ENCODE measurements around the gene CDK5. TPM values are rescaled to one million over a fixed set of nuclear protein-coding genes. Genes with fewer than 3 reads are reported as not detected.
"Not testable (repeated sequence)": the region's sequence is repeated elsewhere in the genome, so short reads cannot be mapped to it uniquely, and the experiment has no call there.

Gene CDK5
- total and polyA plus RNA-seq, 10 donors = 6.3 to 17.9 (median 9.7) TPM

DNA sequence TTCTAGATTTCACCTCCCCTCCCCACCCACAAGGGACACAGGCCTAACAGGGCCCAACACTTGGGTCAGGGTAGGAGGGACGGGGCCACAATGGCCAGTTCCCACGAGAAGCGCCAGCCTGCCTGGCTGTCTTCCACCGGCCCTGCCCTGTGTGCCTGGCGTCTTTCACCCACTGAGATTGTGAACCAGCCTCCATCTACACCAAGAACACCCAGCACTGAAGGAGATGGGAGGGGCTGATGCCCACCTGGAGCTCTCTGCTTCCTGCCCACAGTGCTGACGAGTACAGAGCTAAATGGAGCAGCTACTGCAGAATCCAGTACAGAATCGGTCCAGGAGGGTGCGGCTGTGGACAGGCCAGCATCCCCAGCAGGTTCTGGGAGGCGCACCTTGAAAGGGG lies 11.7 kb downstream of the CDK5 start:
- TF ChIP-seq, protein P1, sequence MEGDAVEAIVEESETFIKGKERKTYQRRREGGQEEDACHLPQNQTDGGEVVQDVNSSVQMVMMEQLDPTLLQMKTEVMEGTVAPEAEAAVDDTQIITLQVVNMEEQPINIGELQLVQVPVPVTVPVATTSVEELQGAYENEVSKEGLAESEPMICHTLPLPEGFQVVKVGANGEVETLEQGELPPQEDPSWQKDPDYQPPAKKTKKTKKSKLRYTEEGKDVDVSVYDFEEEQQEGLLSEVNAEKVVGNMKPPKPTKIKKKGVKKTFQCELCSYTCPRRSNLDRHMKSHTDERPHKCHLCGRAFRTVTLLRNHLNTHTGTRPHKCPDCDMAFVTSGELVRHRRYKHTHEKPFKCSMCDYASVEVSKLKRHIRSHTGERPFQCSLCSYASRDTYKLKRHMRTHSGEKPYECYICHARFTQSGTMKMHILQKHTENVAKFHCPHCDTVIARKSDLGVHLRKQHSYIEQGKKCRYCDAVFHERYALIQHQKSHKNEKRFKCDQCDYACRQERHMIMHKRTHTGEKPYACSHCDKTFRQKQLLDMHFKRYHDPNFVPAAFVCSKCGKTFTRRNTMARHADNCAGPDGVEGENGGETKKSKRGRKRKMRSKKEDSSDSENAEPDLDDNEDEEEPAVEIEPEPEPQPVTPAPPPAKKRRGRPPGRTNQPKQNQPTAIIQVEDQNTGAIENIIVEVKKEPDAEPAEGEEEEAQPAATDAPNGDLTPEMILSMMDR (IDR thresholded peaks at IDR 0.05 in 8 of 11, conservative IDR thresholded peaks at IDR 0.05 in 3 of 11) = no peak
- TF ChIP-seq POLR2AphosphoS5 (IDR thresholded peaks at IDR 0.05) (no peak), POLR2A (IDR thresholded peaks at IDR 0.05) (no peak)
- Histone ChIP-seq H3K4me1 (peaks cover 0 to 5% (median 3%) of the 10 kb centered on the region in 6 donors), H3K36me3 (peaks cover 0 to 50% (median 16%) of the 10 kb centered on the region in 6 donors), H3K27me3 (replicated peaks in 1 of 7) (peaks cover 0 to 16% (median 9%) of the 10 kb centered on the region in 7 donors), H3K27ac (no peak overlapping the region), H3K4me3 (no peak overlapping the region), H3K9me3 (no peaks in the 10 kb centered on the region)
- 84 to 93% (median 91%) methylated on average over 5 to 9 of the region's 9 CpGs for WGBS, 5 donors
- intact Hi-C loops (cut with DNase I; ENCODE audit: low total_unique reads) = no loop called here
- DNase-seq = no peak

DNA sequence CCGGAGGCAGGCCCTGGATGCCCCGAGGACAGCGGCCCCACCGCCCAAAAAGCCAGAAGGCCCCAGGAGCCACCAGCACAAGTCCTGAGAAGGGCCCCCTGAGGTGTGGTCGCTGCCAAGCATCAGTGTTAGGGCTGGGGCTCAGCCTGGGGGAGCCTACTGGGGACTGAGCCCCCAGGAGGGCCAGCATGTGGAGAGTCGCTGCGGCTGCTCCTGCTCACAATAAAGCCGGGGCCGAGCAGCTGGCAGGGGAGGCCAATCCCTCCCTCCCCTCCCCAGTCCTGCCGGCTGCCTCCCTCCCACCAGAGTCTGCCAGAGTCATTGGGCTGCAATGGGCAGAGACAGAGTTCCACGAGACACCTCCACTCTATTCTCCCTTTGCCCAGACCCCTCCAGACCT lies 12.4 kb downstream of the CDK5 start:
- DNase-seq = no peak
- Histone ChIP-seq H3K27me3 (replicated peaks in 1 of 7) (peaks cover 0 to 9% (median 2%) of the 10 kb centered on the region in 7 donors), H3K4me3 (no peak overlapping the region), H3K27ac (no peak overlapping the region), H3K9me3 (no peaks in the 10 kb centered on the region), H3K4me1 (no peaks in the 10 kb centered on the region), H3K36me3 (peaks cover 0 to 51% (median 16%) of the 10 kb centered on the region in 6 donors)
- 84 to 95% (median 93%) methylated on average over 4 to 11 of the region's 11 CpGs for WGBS, 5 donors
- intact Hi-C loops (cut with DNase I; ENCODE audit: low total_unique reads) = no loop called here
- no peak for TF ChIP-seq POLR2A (IDR thresholded peaks at IDR 0.05)
- TF ChIP-seq POLR2AphosphoS5 (IDR thresholded peaks at IDR 0.05) = no peak
- TF ChIP-seq, protein P1 (IDR thresholded peaks at IDR 0.05 in 8 of 11, conservative IDR thresholded peaks at IDR 0.05 in 3 of 11) = no peak

DNA sequence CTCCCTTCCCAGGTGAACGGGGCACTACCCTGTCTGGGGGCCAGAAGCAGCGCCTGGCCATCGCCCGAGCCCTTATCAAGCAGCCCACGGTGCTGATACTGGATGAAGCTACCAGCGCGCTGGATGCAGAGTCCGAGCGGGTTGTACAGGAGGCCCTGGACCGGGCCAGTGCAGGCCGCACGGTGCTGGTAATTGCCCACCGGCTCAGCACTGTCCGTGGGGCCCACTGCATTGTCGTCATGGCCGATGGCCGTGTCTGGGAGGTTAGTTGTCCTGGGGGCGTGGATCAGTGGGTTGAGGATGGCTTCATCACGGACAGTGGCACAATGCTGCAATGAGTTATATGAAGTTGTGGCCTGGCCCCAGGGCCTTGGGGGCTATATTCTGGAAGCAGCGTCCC lies 13.7 kb downstream of the CDK5 start:
- Histone ChIP-seq H3K9me3 (no peaks in the 10 kb centered on the region), H3K27ac (no peak overlapping the region), H3K4me1 (peaks cover 0 to 11% (median 7%) of the 10 kb centered on the region in 6 donors), H3K4me3 (no peak overlapping the region), H3K27me3 (replicated peaks in 1 of 7) (no peaks in the 10 kb centered on the region), H3K36me3 (peaks cover 0 to 51% (median 16%) of the 10 kb centered on the region in 6 donors)
- 91 to 98% (median 96%) methylated on average over 7 to 20 of the region's 20 CpGs for WGBS, 5 donors
- intact Hi-C loops (cut with DNase I; ENCODE audit: low total_unique reads) = no loop called here
- DNase-seq = no peak
- TF ChIP-seq POLR2AphosphoS5 (IDR thresholded peaks at IDR 0.05) = peak in 1 of 3 donors; percentile 24
- TF ChIP-seq, protein P1 (IDR thresholded peaks at IDR 0.05 in 8 of 11, conservative IDR thresholded peaks at IDR 0.05 in 3 of 11) = no peak

DNA sequence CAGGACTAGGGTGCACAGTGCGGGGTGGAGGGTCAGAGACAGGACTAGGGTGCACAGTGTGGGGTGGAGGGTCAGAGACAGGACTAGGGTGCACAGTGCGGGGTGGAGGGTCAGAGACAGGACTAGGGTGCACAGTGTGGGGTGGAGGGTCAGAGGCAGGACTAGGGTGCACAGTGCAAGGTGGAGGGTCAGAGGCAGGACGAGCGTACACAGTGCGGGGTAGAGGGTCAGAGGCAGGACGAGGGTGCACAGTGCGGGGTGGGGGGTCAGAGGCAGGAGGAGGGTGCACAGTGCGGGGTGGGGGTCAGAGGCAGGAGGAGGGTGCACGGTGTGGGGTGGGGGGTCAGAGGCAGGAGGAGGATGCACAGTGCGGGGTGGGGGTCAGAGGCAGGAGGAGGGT lies 14.2 kb downstream of the CDK5 start:
- H3K27ac ChIP-seq; DNase-seq; H3K9me3 ChIP-seq; intact Hi-C loops (cut with DNase I; ENCODE audit: low total_unique reads); H3K4me3 ChIP-seq; H3K27me3 ChIP-seq (replicated peaks in 1 of 7): not testable (repeated sequence)
- 85 to 94% (median 90%) methylated on average over 10 of the region's 10 CpGs for WGBS, 5 donors
- H3K4me1 ChIP-seq = peaks cover 0 to 16% (median 10%) of the 10 kb centered on the region in 6 donors
- H3K36me3 ChIP-seq = peaks cover 0 to 51% (median 16%) of the 10 kb centered on the region in 6 donors

All from spleen (tissue), 11 donors.